ENCODE results near the gene TSPAN2. TPM values are rescaled to one million over a fixed set of nuclear protein-coding genes. Genes with fewer than 3 reads are reported as not detected.

TSPAN2 gene
- total RNA-seq, 4 donors from 2014 or later, result 3.0 to 6.6 (median 4.6) TPM

DNA sequence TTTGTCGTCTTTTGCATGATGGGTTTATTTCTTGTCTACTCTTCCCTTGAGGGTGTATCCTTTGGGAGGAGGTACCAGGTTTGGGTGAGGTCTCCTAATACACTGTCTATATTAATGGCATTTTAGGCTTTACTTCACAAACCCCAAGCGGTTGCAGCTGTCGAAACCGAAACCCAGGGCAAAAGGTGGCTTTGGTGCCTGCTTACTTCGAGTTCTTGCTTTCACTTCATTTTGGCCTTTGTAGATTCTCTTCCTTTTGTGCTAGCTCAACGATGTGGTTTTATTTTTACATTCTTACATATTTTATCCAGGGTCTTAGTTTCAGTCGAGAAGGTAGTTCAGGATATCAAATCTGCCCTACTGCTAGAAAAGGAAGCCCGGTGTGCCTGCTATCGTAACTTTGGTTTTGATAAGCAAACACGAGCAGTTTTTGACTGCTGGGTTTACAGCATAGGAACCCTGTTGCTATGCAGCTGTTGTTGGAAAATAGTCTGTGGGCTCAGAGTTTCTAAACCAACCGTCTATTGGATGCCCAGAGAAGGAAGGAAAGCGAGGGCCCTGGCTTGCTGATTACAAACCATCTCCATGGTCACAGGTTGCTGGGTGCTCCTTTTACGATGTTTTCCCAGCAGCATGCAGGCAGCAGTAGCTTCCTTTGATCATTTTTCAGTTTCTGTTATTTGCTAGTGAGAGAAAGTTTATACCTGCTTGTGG is 9.8 kb upstream of the TSPAN2 start:
- H3K4me3 ChIP-seq (replicated peaks in 1 of 3), result no peak overlapping the region
- H3K9me3 ChIP-seq, result no peaks in the 10 kb centered on the region
- no peaks in the 10 kb centered on the region for H3K4me1 ChIP-seq
- peak in 1 of 2 donors; percentile 36 for DNase-seq
- no peaks in the 10 kb centered on the region for H3K36me3 ChIP-seq
- H3K27ac ChIP-seq, result no peak overlapping the region
- no peaks in the 10 kb centered on the region for H3K27me3 ChIP-seq
- intact Hi-C loops (cut with DNase I), result no loop called here
- TF ChIP-seq POLR2A (IDR thresholded peaks at IDR 0.05), result no peak
- TF ChIP-seq, protein P1, sequence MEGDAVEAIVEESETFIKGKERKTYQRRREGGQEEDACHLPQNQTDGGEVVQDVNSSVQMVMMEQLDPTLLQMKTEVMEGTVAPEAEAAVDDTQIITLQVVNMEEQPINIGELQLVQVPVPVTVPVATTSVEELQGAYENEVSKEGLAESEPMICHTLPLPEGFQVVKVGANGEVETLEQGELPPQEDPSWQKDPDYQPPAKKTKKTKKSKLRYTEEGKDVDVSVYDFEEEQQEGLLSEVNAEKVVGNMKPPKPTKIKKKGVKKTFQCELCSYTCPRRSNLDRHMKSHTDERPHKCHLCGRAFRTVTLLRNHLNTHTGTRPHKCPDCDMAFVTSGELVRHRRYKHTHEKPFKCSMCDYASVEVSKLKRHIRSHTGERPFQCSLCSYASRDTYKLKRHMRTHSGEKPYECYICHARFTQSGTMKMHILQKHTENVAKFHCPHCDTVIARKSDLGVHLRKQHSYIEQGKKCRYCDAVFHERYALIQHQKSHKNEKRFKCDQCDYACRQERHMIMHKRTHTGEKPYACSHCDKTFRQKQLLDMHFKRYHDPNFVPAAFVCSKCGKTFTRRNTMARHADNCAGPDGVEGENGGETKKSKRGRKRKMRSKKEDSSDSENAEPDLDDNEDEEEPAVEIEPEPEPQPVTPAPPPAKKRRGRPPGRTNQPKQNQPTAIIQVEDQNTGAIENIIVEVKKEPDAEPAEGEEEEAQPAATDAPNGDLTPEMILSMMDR (IDR thresholded peaks at IDR 0.05), result no peak
- WGBS, 2 donors, result 51 to 60% methylated on average over 13 of the region's 13 CpGs

DNA sequence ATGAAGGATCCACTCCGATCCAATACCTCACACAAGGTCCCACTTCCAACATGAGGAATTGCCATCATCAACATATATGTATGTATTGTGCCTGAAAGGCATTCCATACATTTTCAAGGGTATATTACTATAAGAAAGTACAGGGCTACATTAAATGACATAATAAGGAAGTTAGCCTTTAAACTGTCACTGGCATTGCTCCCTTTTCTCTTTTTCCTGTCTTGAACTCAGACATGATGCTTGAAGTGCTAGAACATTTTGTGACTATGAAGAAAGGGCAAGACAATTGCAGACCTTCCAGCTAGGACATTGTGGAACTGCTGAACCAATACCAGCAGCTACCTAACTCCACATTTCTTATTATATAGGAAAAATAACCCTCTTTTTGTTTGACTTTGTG is 2.9 kb upstream of the TSPAN2 start:
- WGBS, 2 donors, result 100% methylated on average over 1 of the region's 1 CpG
- Histone ChIP-seq H3K4me3 (replicated peaks in 1 of 3) (no peak overlapping the region), H3K36me3 (no peaks in the 10 kb centered on the region), H3K27ac (no peak overlapping the region), H3K27me3 (no peaks in the 10 kb centered on the region), H3K4me1 (peaks cover 6 to 8% of the 10 kb centered on the region in 2 donors), H3K9me3 (no peaks in the 10 kb centered on the region)
- intact Hi-C loops (cut with DNase I), result no loop called here
- TF ChIP-seq, protein P1 (IDR thresholded peaks at IDR 0.05), result no peak
- no peak for DNase-seq

DNA sequence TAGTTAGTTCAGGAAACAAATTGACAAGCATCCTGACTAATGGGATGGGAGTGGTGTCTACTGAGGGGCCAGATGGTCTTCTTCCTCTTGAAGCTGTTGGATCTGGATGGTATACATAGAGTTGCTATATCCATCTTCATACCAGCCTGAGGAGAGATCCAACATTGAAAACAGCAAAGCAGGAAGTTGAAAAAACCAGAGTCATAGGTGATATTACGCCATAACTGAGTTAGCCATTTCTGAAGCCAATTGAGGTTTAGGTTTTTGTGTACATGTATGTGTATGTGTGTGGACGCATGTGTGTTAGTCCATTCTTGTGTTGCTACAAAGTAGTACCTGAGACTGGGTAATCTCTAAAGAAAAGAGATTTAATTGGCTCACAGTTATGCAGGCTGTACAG is 2.3 kb upstream of the TSPAN2 start:
- no peak for DNase-seq
- 88 to 96% methylated on average over 2 of the region's 2 CpGs for WGBS, 2 donors
- TF ChIP-seq, protein P1 (IDR thresholded peaks at IDR 0.05), result no peak
- no peak for TF ChIP-seq POLR2A (IDR thresholded peaks at IDR 0.05)
- Histone ChIP-seq H3K4me1 (peaks cover 6 to 8% of the 10 kb centered on the region in 2 donors), H3K36me3 (no peaks in the 10 kb centered on the region), H3K9me3 (no peaks in the 10 kb centered on the region), H3K27me3 (no peaks in the 10 kb centered on the region), H3K4me3 (replicated peaks in 1 of 3) (no peak overlapping the region), H3K27ac (no peak overlapping the region)
- intact Hi-C loops (cut with DNase I), result no loop called here

DNA sequence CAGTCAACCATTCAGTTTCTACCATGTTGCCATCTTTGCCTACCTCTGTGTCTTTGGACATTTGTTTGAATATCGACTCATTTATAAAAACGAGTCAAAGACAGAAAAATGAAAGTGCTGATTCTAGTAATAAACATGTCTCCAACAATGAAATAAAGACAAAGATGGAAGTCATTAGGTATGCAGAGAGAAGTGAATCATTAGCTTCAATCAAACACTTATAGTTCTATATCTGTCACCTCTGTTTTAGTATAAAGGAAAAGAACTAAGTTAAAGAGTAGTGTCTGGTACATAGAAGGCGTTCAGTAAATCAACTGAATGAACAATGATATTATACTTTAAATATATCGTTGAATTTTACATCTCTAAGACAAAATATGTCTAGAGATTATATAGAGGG is 1.7 kb upstream of the TSPAN2 start:
- intact Hi-C loops (cut with DNase I), result no loop called here
- H3K4me1 ChIP-seq, result peaks cover 6 to 8% of the 10 kb centered on the region in 2 donors
- WGBS, 2 donors, result 91 to 94% methylated on average over 4 of the region's 4 CpGs
- no peak overlapping the region for H3K4me3 ChIP-seq (replicated peaks in 1 of 3)
- no peaks in the 10 kb centered on the region for H3K27me3 ChIP-seq
- TF ChIP-seq, protein P1 (IDR thresholded peaks at IDR 0.05), result no peak
- TF ChIP-seq POLR2A (IDR thresholded peaks at IDR 0.05), result no peak
- no peaks in the 10 kb centered on the region for H3K9me3 ChIP-seq
- no peaks in the 10 kb centered on the region for H3K36me3 ChIP-seq
- H3K27ac ChIP-seq, result no peak overlapping the region
- no peak for DNase-seq

DNA sequence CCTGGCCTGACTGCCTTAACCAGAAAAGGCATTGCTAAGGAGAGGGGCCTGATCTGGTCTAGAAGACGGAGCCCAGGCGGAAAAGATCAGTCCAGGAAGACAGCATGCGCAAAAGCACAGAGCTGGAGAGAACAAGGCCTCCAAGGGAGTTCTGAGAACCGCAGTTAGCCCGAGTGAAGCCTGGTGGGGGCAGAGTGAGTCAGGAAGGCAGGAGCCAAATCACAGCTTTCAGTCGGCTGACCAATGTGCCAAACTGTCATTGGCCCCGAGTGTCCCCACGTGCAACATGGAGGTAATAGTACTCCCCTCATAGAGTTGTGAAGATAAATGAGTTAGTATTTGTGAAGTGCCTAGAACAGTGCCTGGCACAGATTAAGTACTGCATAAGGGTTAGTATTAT is 1.2 kb upstream of the TSPAN2 start:
- H3K36me3 ChIP-seq, result no peaks in the 10 kb centered on the region
- H3K4me3 ChIP-seq (replicated peaks in 1 of 3), result no peak overlapping the region
- intact Hi-C loops (cut with DNase I), result no loop called here
- peaks cover 6 to 8% of the 10 kb centered on the region in 2 donors for H3K4me1 ChIP-seq
- H3K27ac ChIP-seq, result no peak overlapping the region
- H3K9me3 ChIP-seq, result no peaks in the 10 kb centered on the region
- 62 to 71% methylated on average over 8 of the region's 8 CpGs for WGBS, 2 donors
- no peaks in the 10 kb centered on the region for H3K27me3 ChIP-seq
- DNase-seq, result no peak
- TF ChIP-seq POLR2A (IDR thresholded peaks at IDR 0.05), result no peak
- TF ChIP-seq, protein P1 (IDR thresholded peaks at IDR 0.05), result no peak
